Embryonic facial prominence (tissue), 1 donor: ENCODE results near the gene GLDN.
"Not testable (repeated sequence)": the region's sequence is repeated elsewhere in the genome, so short reads cannot be mapped to it uniquely, and the experiment has no call there.

ENCODE experiments used
- DNase-seq: peaks from one replicate; pipeline ENCODE4 v3.0.0-alpha.2; 2016; ENCODE audit errors: extremely low spot score

The GLDN gene

DNA sequence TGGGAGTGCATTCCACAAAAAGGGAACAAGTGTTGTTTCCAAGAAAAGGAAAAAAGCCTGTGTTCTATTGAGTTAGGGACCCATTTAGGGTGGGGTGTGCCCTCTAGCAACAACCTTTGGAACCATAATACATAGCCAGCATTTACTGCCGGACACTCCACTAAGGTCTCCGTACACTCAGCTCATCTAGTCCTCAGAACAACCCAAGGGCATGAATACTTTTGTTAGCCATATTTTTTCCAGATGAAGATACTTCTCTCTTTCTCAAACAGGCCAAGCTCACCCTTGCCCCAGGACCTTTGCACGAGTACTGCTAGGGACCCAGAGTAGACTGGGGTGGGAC, 46.2 kb downstream of the GLDN start:
- DNase-seq, result no peak

DNA sequence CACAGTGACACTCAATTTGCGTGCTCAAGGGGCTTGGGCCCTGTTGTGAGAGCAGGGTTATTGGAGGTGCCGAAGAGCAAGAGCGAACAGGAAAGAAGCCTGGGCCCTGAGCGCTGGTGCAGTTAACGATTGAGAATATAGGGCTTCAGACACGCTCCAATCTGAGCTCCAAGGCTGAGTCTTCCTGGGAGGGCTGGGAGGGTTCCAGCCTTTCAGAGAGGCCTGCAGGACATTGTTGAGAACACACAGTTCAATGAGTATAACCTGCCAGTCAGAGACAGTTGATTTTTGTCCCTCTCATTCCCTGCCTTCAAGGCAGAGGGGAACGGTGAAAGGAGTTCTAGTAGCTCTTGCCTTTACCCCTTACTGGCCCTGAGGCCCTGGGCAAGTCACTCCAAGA, 47.3 kb downstream of the GLDN start:
- DNase-seq, result no peak

DNA sequence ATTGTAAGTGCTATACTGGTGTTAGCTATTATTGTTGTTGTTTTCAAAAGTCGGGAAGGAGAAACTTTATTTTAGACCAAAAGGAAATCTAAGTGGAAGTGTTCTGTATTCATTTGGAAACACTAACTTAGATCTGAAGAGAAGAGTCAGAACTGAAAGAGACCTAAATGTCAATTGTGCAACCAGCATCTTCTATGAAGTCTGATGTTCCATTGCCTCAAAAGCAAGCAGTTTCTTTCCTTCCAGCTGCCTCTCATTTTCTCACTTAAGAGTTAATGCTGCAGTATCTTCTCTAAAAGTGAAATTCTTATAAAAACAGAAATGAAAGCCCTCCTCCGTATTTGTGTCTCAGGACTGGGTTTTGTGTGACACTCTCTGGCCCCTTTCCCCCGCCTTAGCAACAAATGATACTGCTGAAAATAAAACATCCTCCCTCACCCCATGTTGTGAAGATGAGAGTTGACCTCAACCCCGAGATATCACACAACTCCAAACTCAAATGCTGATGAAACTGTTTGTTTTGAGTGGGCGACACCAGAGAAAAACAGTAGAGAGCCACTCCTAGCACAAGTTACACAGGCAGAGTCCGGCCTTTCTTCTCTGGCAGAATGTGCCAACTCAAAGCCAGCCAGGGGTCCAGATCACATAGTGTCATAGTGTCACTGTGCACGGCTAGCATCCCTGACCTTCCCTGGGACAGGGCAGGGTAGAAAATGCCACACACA, 48.9 kb downstream of the GLDN start:
- DNase-seq, result no peak

GRCh38 chr15:51390966-51391422, 49.5 kb downstream of the GLDN start:
- DNase-seq, result no peak

GRCh38 chr15:51396921-51397320, 55.5 kb downstream of the GLDN start:
- no peak for DNase-seq

DNA sequence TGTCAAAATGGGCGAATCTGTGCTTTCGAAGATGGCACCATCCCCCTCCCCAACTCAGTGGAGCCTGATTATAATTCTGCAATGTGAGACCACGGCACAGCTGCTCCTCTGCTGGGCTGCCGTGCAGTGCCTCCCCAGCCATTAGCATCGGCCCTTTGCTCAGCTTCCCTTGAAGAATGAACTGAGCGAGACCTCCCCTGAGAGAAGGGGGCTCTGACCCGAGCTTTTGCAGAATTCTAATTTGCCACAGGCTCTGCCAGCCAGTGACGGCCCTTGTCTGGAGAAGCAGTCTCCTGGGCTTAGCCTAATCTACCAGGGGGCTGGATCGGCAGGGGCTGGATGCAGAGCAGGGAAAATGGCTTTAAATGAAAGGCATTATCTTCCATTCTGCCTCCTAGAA, 57.2 kb downstream of the GLDN start:
- DNase-seq, result no peak

GRCh38 chr15:51401051-51401780, 59.8 kb downstream of the GLDN start:
- DNase-seq, result no peak

- no peak for DNase-seq
Observed at GRCh38 chr15:51401872-51402517, 60.5 kb downstream of the GLDN start.

- DNase-seq, result peak; percentile 32
Observed at GRCh38 chr15:51403072-51403878, 61.8 kb downstream of the GLDN start.

DNA sequence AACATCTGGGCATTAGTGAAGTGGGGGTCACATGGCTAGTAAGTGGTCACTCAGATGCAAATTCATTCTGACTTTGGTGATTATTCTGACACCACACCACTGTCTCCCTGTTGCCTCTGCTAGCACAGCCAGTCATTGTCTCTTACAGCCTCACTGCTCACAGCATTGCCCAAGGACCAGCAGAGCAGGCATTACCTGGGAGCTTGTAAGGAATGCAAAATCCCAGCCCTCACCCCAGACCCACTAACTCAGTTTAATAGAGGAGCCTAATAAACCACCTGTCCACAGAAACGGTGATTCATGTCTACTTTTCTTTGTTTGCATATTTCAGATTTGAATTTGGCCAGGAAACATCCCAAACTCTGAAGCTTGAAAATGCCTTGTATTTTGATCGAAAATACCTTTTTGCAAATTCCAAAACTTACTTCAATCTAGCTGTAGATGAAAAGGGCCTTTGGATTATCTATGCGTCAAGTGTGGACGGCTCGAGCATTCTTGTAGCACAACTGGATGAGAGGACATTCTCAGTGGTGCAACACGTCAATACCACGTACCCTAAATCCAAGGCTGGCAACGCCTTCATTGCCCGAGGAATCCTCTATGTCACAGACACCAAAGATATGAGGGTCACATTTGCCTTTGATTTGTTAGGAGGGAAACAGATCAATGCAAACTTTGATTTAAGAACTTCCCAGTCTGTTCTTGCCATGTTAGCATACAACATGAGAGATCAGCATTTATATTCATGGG, 62.7 kb downstream of the GLDN start:
- DNase-seq, result no peak

DNA sequence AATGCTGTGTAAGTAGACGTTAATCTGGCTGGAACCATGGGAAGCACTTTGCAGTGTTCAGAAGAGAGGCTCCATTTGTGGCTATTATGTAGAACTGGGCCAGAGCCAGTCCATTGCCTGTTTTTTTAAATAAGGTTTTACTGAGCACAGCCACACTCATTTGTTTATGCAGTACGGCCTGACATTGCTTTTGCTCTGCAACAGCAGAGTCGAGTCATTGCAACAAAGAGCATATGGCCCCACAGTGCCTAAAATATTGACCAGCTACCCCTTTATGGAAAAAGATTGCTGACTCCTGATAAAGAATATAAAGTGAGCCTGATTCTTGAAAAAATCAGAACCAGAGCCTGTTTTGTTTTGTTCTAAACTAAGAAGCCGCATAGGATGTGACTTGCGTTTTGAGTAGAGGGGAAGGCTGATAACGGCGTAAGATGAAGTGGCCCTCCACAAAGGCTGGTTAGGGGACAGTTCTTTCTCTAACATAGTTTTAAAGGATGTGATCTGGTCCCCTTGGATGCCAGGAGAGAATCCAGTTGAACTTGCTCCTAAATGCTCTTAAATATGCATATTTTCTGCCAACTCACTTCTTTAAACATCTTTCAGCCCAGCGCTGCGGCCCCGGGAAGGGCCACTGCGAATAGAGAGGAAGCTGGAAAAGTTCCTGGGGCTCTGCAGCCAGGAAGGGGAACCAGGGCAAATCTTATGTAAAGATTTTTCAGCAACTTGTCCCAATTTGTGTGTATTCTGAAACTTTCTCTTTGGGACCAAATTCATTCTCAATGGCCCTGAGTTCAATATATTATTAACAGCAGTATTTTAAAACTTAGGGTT, 64.5 kb downstream of the GLDN start:
- no peak for DNase-seq

- DNase-seq, result no peak
Observed at GRCh38 chr15:51414256-51414860, 72.9 kb downstream of the GLDN start.

- no peak for DNase-seq
Observed at GRCh38 chr15:51416129-51416528, 74.7 kb downstream of the GLDN start.

DNA sequence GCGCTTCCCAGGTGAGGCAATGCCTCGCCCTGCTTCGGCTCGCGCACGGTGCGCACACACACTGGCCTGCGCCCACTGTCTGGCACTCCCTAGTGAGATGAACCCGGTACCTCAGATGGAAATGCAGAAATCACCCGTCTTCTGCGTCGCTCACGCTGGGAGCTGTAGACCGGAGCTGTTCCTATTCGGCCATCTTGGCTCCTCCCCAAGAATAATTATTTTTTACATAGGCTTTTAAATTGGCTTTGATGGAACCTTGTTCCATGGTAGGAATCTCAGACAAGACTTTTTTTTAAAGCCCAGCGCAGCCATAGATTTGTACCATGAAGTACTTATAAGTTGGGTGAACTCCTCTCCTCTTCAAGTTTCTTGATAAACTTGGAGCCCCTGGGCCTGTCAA, 81.6 kb downstream of the GLDN start:
- not testable (repeated sequence) for DNase-seq

- no peak for DNase-seq
Observed at GRCh38 chr15:51424780-51425179, 83.3 kb downstream of the GLDN start.

- DNase-seq, result no peak
Observed at GRCh38 chr15:51425517-51426040, 84.1 kb downstream of the GLDN start.

- DNase-seq, result no peak
Observed at GRCh38 chr15:51438526-51438925, 97.1 kb downstream of the GLDN start.

GRCh38 chr15:51443282-51443914, 101.9 kb downstream of the GLDN start:
- no peak for DNase-seq

- DNase-seq, result no peak
Observed at GRCh38 chr15:51444112-51444511, 102.7 kb downstream of the GLDN start.
